NB4 (cell line): ENCODE data around the gene ZNF316.

Experiments
- CTCF ChIP-seq: IDR thresholded peaks from one replicate; pipeline ENCODE4 v1.5.1; 2012; ENCODE audit warnings: low read depth, low read length
- MAX ChIP-seq: IDR thresholded peaks from 2 replicates; pipeline ENCODE4 v1.6.1; 2011; ENCODE audit warnings: low read depth, low read length

GRCh38 chr7:6613706-6614105, 23.4 kb upstream of the ZNF316 start:
- no peak for TF ChIP-seq CTCF
- TF ChIP-seq MAX: no peak
